ENCODE measurements around the gene POU2AF1. TPM values are rescaled to one million over a fixed set of nuclear protein-coding genes. Genes with fewer than 3 reads are reported as not detected.

POU2AF1 gene
- total and polyA plus RNA-seq, 2 of the 8 experiments (the other 6 are each of a cell fraction or from before 2014, with no cell fraction given): not detected

DNA sequence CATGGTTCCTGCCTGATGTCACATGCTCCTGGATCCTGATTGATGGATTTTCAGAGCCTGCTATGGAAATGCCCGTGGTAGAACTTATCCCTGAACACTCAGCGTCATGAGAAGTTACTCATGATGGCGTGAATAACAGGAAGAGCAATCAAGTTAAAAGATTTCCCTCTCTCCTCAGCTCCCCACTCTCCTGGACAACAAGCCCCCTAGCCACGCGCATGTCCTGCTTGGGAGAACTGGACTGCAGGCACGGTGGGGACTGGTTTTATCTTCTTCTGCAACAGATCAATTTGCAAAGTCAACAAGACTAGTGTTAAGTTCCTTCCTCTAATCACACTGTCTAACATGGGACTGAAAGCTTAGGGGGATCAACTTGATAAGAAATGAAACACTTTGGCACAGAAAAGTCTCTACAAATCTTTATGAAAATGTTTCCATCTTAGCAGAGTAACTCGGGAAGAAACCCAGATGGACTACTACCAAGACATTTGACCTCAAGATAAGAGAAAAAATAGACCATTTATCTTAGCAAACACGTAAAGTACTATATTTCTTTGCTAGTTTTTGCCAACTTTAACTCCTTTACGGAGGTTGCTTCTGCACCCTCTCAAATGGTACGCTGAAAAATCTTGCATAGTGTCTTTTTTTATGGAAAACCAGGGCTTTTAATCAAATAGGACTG is 27.6 kb downstream of the POU2AF1 start:
- Histone ChIP-seq H3K4ac (replicated peaks; ENCODE audit: insufficient read length, low read depth, low read length) (no peak overlapping the region), H4K5ac (ENCODE audit: insufficient read length, low read depth, low read length) (no peak overlapping the region), H4K91ac (replicated peaks; ENCODE audit: insufficient read length, low read length) (no peak overlapping the region), H3K23me2 (ENCODE audit: low read depth, low read length) (no peaks in the 10 kb centered on the region; the same call in 1 of the 2 replicates), H3K4me3 (ENCODE audit: extremely low read depth in 1 of 4, insufficient read depth in 2 of 4, low read depth in 3 of 4, low read length in 4 of 4) (no peak overlapping the region), H3K56ac (replicated peaks; ENCODE audit: insufficient read length, low read depth, low read length) (no peak overlapping the region), H4K20me1 (replicated peaks in 1 of 2; ENCODE audit: control insufficient read depth in 1 of 2, insufficient read depth in 2 of 2, low read length in 2 of 2) (no peaks in the 10 kb centered on the region), H3K27me3 (replicated peaks in 1 of 4; ENCODE audit: control insufficient read depth in 3 of 4, extremely low read depth in 1 of 4, insufficient read depth in 3 of 4, low read length in 3 of 4) (no peaks in the 10 kb centered on the region), H3K79me1 (ENCODE audit: low read depth, low read length) (no peaks in the 10 kb centered on the region), H2BK15ac (ENCODE audit: low read length) (no peak overlapping the region), H3K4me2 (ENCODE audit: insufficient read depth in 1 of 2, low read depth in 2 of 2, low read length in 2 of 2) (no peak overlapping the region), H3K9me3 (ENCODE audit: insufficient read depth in 2 of 2, low read depth in 1 of 2, low read length in 1 of 2) (no peaks in the 10 kb centered on the region), H3K14ac (ENCODE audit: insufficient read length) (no peak overlapping the region), H2AK5ac (ENCODE audit: low read depth, low read length) (no peak overlapping the region), H3K9ac (replicated peaks in 1 of 4; ENCODE audit: extremely low read depth in 1 of 4, low read depth in 3 of 4, low read length in 3 of 4) (no peak overlapping the region), H2BK12ac (ENCODE audit: low read depth, low read length) (no peak overlapping the region), H3K27ac (ENCODE audit: low read depth, low read length) (no peak overlapping the region), H2BK5ac (ENCODE audit: low read depth, low read length) (no peak overlapping the region), H2BK20ac (ENCODE audit: low read length) (no peak overlapping the region), H4K8ac (ENCODE audit: extremely low read depth, insufficient read depth, low read length) (no peak overlapping the region), H3K4me1 (replicated peaks in 1 of 4; ENCODE audit: control insufficient read depth in 3 of 4, insufficient read depth in 4 of 4, low read length in 3 of 4) (peaks cover 0 to 3% (median 0%) of the 10 kb centered on the region in 4 experiments; a peak in 1 of 7 replicates), H3K18ac (ENCODE audit: extremely low read depth, low read length) (no peak overlapping the region), H3K36me3 (ENCODE audit: control insufficient read depth in 2 of 4, insufficient read depth in 4 of 4, low read length in 3 of 4) (no peaks in the 10 kb centered on the region), H2BK120ac (replicated peaks; ENCODE audit: low read depth, low read length) (no peak overlapping the region), H3K79me2 (ENCODE audit: control insufficient read depth in 1 of 2, insufficient read depth in 2 of 2, low read length in 2 of 2) (no peaks in the 10 kb centered on the region), H2AFZ (ENCODE audit: low read length) (no peak overlapping the region), H3K23ac (ENCODE audit: insufficient read length) (no peak overlapping the region)
- FAIRE-seq (no peak), DNase-seq (ENCODE audit: low read depth in 1 of 2, low spot score in 2 of 2) (no peak)
- CTCF ChIA-PET (ENCODE audit: partially characterized antibody): interaction anchor here (1.3 to 2.1 kb wide), 3 partner anchors 18 to 103 kb away, joined by 3 to 7 read pairs (median 5); no protein-coding TSS in a partner anchor
- POLR2A ChIA-PET (ENCODE audit: partially characterized antibody): interaction anchor here (1.5 kb wide), 1 partner anchor 18 kb away, joined by 3 read pairs; no protein-coding TSS in a partner anchor
- 83% methylated on average over 10 of the region's 10 CpGs; no CpG with 5 or more reads in 1 of the 2 experiments for WGBS, 2 experiments (ENCODE audit: extremely low coverage in 1 of 2, insufficient coverage in 1 of 2, insufficient read length in 1 of 2, insufficient replicate concordance in 2 of 2, low coverage in 1 of 2, low lambda C conversion rate in 2 of 2, missing lambda C conversion rate in 1 of 2)
- no peak for TF ChIP-seq KDM5A (IDR thresholded peaks at IDR 0.05; ENCODE audit: low read length)
- TF ChIP-seq EGR1 (IDR thresholded peaks at IDR 0.05; ENCODE audit: borderline replicate concordance, low read depth, low read length): no peak
- TF ChIP-seq KDM1A (IDR thresholded peaks at IDR 0.05; ENCODE audit: borderline replicate concordance, low read length): no peak
- no peak for TF ChIP-seq BRCA1 (IDR thresholded peaks at IDR 0.05; ENCODE audit: low read depth, low read length)
- TF ChIP-seq TAF1 (IDR thresholded peaks at IDR 0.05; ENCODE audit: low read depth, low read length): no peak
- TF ChIP-seq, protein P1, sequence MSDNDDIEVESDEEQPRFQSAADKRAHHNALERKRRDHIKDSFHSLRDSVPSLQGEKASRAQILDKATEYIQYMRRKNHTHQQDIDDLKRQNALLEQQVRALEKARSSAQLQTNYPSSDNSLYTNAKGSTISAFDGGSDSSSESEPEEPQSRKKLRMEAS (IDR thresholded peaks at IDR 0.05): no peak
- TF ChIP-seq HDAC6 (IDR thresholded peaks at IDR 0.05; ENCODE audit: low read depth, low read length): no peak
- no peak for TF ChIP-seq POU5F1 (IDR thresholded peaks at IDR 0.05; ENCODE audit: low read depth, low read length)
- no peak for TF ChIP-seq SP2 (IDR thresholded peaks at IDR 0.05; ENCODE audit: low read length)
- TF ChIP-seq JUN (IDR thresholded peaks at IDR 0.05; ENCODE audit: low read depth, low read length): no peak
- no peak for TF ChIP-seq CREB1 (IDR thresholded peaks at IDR 0.05)
- TF ChIP-seq RBBP5 (IDR thresholded peaks at IDR 0.05; ENCODE audit: borderline replicate concordance, low read depth, low read length): no peak
- no peak for TF ChIP-seq RXRA (IDR thresholded peaks at IDR 0.05; ENCODE audit: insufficient read depth, low read depth, low read length)
- TF ChIP-seq BCL11A (IDR thresholded peaks at IDR 0.05; ENCODE audit: low read depth in 2 of 2, low read length in 2 of 2): no peak
- TF ChIP-seq YY1 (IDR thresholded peaks at IDR 0.05; ENCODE audit: low read depth, low read length): no peak

Measured in H1 (cell line).